Measurements from ENCODE around the gene CT45A3.
"Not testable (repeated sequence)": the region's sequence is repeated elsewhere in the genome, so short reads cannot be mapped to it uniquely, and the experiment has no call there.

CT45A3 gene, protein sequence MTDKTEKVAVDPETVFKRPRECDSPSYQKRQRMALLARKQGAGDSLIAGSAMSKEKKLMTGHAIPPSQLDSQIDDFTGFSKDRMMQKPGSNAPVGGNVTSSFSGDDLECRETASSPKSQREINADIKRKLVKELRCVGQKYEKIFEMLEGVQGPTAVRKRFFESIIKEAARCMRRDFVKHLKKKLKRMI
- long read RNA-seq, donor 1 = 0 reads
- long read RNA-seq, donor 2 = 0 reads
- long read RNA-seq, donor 3 = 0 reads
- long read RNA-seq, donor 4 = 0 reads
- long read RNA-seq, donor 5 = 0 reads
- long read RNA-seq, donor 6 = 0 reads
- long read RNA-seq, donor 7 = 0 reads
- long read RNA-seq, donor 8 = 0 reads

GRCh38 chrX:135768091-135768490 is at the start of gene CT45A3:
Gene CT45A3, minus strand, starts transcription at chrX:135768191. Its CDS starts 3,747 bp downstream, at chrX:135764444.
- DNase-seq = not testable (repeated sequence)

DNA sequence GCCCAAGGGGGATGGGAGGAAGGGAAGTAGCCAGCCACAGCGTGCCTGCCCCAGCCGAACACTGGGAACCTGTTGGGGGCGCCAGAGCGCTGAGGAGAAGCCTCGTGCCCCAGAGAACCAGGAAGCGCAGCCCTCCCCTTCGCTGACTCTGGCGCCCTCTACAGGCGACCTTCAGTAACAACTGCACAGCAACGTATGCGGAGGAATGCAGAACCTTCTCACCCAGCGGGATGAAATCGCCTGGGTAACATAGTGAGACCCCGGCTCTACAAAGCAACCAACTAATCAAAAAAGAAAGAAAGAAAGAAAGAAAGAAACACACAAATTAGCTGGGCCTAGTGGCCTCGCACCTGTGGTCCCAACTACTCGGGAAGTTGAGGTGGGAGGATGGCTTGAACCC is 34.7 kb upstream of the CT45A3 start, which contains the start of gene CT45A6:
Gene CT45A6, minus strand, starts transcription at position 101 of the 400 bp plus-strand sequence. CDS start 3,794 bp downstream, outside the sequence.
- not testable (repeated sequence) for DNase-seq

DNA sequence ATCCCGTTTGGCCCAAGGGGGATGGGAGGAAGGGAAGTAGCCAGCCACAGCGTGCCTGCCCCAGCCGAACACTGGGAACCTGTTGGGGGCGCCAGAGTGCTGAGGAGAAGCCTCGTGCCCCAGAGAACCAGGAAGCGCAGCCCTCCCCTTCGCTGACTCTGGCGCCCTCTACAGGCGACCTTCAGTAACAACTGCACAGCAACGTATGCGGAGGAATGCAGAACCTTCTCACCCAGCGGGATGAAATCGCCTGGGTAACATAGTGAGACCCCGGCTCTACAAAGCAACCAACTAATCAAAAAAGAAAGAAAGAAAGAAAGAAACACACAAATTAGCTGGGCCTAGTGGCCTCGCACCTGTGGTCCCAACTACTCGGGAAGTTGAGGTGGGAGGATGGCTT is 17.4 kb upstream of the CT45A3 start, which contains the start of gene CT45A5:
Gene CT45A5, minus strand, starts transcription at position 101 of the 400 bp plus-strand sequence. CDS start 3,774 bp downstream, outside the sequence.
- not testable (repeated sequence) for DNase-seq

- DNase-seq = not testable (repeated sequence)
Measured at GRCh38 chrX:135744739-135745138, 23.3 kb downstream of the CT45A3 start.

GRCh38 chrX:135741192-135741715 is 26.7 kb downstream of the CT45A3 start:
- DNase-seq = no peak

DNA sequence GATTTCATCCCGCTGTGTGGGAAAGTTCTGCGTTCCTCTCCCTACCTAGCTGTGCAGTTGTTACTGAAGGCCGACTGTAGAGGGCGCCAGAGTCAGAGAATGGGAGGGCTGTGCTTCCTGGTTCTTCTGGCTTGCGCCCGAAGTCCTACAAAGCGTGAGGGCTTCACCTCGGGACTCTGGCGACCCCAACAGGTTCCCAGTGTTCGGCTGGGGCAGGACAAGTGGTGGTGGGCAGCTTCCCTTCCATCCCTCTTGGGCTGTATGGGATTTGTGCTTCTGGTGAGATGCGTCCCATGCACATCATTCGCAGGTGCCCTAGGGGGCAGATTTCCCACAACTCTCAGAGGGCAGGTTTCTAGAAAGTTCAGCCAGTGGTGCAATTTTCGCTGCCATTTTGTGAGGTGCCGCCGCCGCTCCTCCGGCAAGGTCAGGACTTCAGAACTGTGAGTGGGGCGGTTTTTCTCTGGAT is 27.3 kb downstream of the CT45A3 start:
- DNase-seq = no peak

DNA sequence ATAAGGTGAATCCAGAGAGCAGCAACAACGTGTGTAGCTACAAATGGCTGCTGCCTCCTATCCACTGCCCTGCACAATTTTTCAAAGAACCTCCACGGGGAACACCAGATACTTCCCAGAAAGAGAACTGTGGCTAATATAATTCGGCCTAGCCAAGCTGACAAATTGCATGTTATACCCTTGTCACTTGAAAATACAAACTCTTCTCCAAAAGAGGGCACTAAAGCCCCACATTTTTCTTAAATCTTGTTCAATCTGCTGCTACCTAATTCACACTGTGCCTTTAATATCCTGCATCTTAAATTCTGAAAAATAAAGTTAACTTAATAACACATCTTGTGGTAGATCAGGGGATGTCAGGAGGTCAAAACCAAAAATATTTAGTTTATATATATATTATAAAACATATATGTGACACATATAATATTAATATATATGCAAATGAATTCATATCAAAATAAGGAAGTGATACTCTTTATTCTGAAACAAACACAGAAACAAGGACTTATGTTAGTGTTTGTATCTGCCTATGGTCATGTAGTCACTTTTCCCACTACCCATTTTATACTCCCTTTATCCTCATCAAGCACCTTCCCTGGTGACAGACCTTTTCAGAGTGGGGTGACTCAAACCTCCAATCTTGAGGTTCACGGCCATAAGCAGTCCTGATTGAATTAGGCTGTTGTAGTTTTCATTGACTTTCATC is 30.5 kb downstream of the CT45A3 start:
- DNase-seq = no peak

GRCh38 chrX:135734666-135735065 is 33.3 kb downstream of the CT45A3 start:
- not testable (repeated sequence) for DNase-seq

- DNase-seq = no peak
Measured at GRCh38 chrX:135713795-135714194, 54.2 kb downstream of the CT45A3 start.

DNA sequence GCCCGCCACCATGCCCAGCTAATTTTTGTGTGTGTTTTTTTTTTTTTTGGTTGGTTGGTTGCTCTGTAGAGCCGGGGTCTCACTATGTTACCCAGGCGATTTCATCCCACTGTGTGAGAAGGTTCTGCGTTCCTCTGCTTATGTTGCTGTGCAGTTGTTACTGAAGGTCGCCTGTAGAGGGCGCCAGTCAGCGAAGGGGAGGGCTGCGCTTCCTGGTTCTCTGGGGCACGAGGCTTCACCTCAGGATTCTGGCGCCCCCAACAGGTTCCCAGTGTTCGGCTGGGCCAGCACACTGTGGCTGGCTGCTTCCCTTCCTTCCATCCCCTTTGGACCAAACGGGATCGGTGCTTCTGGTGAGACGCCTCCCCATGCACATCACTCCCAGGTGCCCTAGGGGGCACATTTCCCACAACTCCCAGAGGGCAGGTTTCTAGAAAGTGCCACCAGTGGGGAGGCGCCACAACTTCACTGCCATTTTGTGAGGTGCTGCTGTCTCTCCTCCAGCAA is 54.8 kb downstream of the CT45A3 start, which contains the start of gene CT45A1:
Gene CT45A1, plus strand, starts transcription at position 457 of the 507 bp plus-strand sequence. CDS start 5,302 bp downstream, outside the sequence.
- DNase-seq = not testable (repeated sequence)

Data from right kidney (tissue), 9 donors.